Brain microvascular endothelial cell (primary cell): ENCODE measurements around the gene SIGLEC9.

Experiments used
- DNase-seq: peaks from one replicate; pipeline ENCODE4 v3.0.0-alpha.2; 2020
- H3K27ac ChIP-seq: fragments of 250-450 bp; sonication (Bioruptor Pico); 2 replicates; pipeline ENCODE4 v1.5.1; 2020; ENCODE audit warnings: mild to moderate bottlenecking, moderate library complexity
- H3K27me3 ChIP-seq: fragments of 250-450 bp; sonication (Bioruptor Pico); replicated peaks from 2 replicates; pipeline ENCODE4 v1.5.1; 2020; ENCODE audit warnings: mild to moderate bottlenecking
- H3K36me3 ChIP-seq: fragments of 250-450 bp; sonication (Bioruptor Pico); replicated peaks from 2 replicates; pipeline ENCODE4 v1.5.1; 2020; ENCODE audit warnings: mild to moderate bottlenecking
- H3K4me3 ChIP-seq: 2 replicates; pipeline ENCODE4 v1.5.1; 2011; ENCODE audit warnings: low read depth, mild to moderate bottlenecking, control low read depth, low read length, moderate library complexity
- in situ Hi-C: cut with HindIII; loops from 2 replicates; pipeline ENCODE4 v1.10.0; 2017; ENCODE audit warnings: low sequenced_read_pairs, low pct_ligation_motif_present
- TF ChIP-seq, protein P1 (sequence below): IDR thresholded peaks from 2 replicates; pipeline ENCODE4 v1.5.1; 2011; ENCODE audit warnings: low read depth, mild to moderate bottlenecking, moderate library complexity, low read length, control low read depth, inconsistent platforms; ENCODE audit errors: missing control alignments

Gene SIGLEC9

DNA sequence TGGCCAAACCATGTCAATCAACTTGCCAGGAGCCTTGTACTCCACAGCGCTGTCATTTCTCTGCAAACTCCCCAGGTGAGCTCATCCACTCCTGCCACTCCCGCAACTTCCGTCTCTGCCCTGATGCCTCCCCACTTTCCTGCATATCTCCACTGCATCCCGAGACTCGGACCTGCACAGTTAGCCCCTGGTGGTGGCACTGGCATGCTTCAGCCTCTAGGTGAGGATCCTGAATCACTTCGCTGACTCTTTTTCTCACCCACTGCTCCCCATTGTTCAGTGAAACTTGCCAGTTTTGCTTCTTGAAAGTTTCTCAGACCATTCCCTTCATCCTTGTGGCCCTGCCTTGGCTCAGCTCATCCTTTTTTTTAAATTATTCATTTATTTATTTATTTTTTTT is 13.1 kb upstream of the SIGLEC9 start:
- H3K4me3 ChIP-seq = no peak overlapping the region
- H3K27me3 ChIP-seq = no peaks in the 10 kb centered on the region
- no peak for DNase-seq
- H3K36me3 ChIP-seq = no peaks in the 10 kb centered on the region
- in situ Hi-C loops = no loop called here
- TF ChIP-seq, protein P1, sequence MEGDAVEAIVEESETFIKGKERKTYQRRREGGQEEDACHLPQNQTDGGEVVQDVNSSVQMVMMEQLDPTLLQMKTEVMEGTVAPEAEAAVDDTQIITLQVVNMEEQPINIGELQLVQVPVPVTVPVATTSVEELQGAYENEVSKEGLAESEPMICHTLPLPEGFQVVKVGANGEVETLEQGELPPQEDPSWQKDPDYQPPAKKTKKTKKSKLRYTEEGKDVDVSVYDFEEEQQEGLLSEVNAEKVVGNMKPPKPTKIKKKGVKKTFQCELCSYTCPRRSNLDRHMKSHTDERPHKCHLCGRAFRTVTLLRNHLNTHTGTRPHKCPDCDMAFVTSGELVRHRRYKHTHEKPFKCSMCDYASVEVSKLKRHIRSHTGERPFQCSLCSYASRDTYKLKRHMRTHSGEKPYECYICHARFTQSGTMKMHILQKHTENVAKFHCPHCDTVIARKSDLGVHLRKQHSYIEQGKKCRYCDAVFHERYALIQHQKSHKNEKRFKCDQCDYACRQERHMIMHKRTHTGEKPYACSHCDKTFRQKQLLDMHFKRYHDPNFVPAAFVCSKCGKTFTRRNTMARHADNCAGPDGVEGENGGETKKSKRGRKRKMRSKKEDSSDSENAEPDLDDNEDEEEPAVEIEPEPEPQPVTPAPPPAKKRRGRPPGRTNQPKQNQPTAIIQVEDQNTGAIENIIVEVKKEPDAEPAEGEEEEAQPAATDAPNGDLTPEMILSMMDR = peak; percentile 52
- H3K27ac ChIP-seq = no peak overlapping the region

DNA sequence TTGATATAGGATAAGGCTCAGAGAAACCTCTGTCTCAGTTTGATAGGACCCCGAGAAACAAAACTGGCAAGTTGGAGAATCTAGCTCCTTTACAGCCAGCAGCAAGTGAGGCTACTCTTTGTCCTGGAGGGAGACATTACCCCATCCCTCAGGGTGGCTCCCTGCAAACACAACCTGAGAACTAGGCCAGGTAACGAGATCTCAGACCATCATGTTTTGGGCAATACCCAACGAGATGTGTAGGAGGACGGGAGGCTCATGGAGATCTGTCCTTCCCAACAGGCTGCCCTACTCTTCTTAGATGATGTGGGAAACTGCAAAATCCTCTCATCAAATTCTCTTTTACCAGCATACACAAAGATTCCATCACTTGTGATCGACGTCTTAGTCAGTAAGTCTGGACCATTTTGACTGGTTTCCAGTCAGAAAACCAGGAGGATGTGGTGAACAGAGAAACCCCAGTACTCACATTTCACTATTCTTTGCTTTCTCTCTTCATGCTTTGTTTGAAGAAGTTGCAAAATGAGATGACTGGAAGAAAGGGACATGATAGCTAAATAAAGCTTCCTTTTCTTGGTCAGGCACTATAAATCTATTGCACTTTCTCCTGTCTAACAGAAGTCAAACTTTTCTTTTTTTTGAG is 10.5 kb upstream of the SIGLEC9 start:
- no peak overlapping the region for H3K4me3 ChIP-seq
- H3K27ac ChIP-seq = no peak overlapping the region
- no peaks in the 10 kb centered on the region for H3K27me3 ChIP-seq
- H3K36me3 ChIP-seq = no peaks in the 10 kb centered on the region
- TF ChIP-seq, protein P1 = no peak
- in situ Hi-C loops = no loop called here
- DNase-seq = no peak

DNA sequence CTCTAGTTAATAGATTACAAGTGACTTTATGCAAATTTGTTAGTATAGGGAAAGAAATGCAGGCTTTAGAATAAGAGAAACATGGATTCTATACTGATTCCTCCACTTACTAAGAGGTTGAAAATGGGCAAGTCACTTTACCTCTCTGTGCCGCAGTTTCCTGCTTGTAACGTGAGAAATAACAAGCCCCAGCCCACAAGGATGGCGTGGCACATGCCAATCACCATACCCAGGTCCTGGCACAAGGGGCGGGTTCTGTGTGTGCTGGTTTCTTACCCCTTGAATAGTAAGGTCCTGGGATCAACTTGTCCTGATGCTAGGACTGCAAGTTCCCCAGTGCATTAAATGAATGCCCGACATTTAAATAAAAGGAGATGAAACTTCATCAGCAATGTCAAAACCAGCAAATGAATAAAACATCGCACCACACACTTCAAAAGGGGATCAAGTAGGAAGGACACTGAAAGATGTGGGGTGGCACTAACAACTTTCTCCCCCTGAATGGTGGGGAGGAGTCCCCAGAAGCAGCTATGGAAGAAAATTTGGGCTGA is 7.9 kb upstream of the SIGLEC9 start:
- TF ChIP-seq, protein P1 = no peak
- no peak for DNase-seq
- Histone ChIP-seq H3K4me3 (no peak overlapping the region), H3K27me3 (no peaks in the 10 kb centered on the region), H3K36me3 (no peaks in the 10 kb centered on the region), H3K27ac (no peak overlapping the region)
- in situ Hi-C loops = no loop called here

DNA sequence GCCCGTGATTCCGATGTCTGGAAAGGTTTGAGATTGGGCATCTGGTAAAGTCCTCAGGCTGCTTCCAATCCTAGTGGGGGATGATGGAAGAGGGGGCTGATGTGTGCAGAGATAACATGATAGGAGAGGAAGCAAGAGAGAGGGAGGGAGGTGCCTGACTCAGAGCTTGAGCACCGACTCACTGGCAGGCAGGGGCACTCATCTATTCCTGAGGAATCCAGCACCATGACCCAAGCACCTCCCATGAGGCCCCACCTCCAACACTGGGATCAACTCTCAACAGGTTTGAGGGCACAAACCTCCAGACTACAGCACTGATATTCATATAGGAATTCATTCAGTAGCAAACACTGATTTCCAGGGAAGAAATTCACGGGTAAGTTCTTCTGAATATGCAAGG is 5.6 kb upstream of the SIGLEC9 start:
- TF ChIP-seq, protein P1 = no peak
- in situ Hi-C loops = no loop called here
- H3K4me3 ChIP-seq = no peak overlapping the region
- no peaks in the 10 kb centered on the region for H3K36me3 ChIP-seq
- no peaks in the 10 kb centered on the region for H3K27me3 ChIP-seq
- no peak overlapping the region for H3K27ac ChIP-seq
- DNase-seq = no peak

DNA sequence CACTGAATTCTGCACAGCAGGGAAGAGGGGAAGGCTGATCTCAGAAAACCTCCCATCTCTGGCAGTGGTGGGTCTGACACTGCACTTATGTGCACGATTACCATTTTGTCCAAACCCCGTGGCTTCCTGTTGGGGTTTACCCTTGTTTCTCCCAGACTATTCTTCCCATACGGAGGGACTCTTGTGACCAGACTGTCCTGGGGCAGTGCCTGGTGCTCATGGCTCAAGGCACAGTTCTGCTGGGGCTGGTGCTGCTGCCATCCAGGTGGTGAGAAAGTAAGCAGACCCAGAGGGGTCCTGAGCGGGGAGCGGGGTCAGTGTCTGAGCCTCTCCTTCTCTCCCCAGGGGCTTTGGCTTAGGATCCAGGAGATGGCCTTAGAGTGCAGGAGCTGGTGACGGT is 5.1 kb upstream of the SIGLEC9 start:
- TF ChIP-seq, protein P1 = no peak
- no peak for DNase-seq
- in situ Hi-C loops = no loop called here
- no peak overlapping the region for H3K27ac ChIP-seq
- no peaks in the 10 kb centered on the region for H3K27me3 ChIP-seq
- no peaks in the 10 kb centered on the region for H3K36me3 ChIP-seq
- no peak overlapping the region for H3K4me3 ChIP-seq

DNA sequence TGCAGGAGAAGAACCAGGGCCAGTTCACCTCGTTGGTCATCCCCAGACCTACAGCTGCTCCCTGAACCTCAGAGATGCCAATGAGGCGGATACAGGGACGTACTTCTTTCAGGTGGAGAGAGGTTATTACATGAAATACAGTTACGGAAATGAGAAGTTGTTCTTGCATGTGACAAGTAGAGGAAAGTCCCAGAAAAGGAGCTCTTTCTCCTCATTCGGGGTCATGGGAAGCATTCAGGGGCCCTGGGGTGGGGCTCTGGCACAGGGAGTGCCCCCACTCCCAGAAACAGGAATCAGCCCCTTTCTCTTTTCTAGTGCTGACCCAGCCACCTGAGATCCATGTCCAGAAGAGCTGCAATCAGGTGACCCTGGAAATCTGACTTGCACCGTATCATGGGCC is 4.5 kb upstream of the SIGLEC9 start:
- Histone ChIP-seq H3K36me3 (no peaks in the 10 kb centered on the region), H3K4me3 (no peak overlapping the region), H3K27me3 (no peaks in the 10 kb centered on the region), H3K27ac (no peak overlapping the region)
- no peak for DNase-seq
- TF ChIP-seq, protein P1 = no peak
- in situ Hi-C loops = no loop called here
